Breast epithelium (tissue), 3 donors: ENCODE results near the gene MAEL.

Experiments used
- CTCF ChIP-seq, 3 donors: fragments of 450-650 bp; IDR thresholded peaks; one replicate each; pipeline ENCODE4 v1.5.1; 2016 to 2017; ENCODE audit warnings: antibody characterized with exemption in 3 of 3, mild to moderate bottlenecking in 3 of 3, moderate library complexity in 3 of 3
- POLR2A ChIP-seq: fragments of 450-650 bp; IDR thresholded peaks from one replicate; pipeline ENCODE4 v1.6.1; 2016; ENCODE audit warnings: antibody characterized with exemption, mild to moderate bottlenecking, moderate library complexity

GRCh38 chr1:166956872-166957271, 32.2 kb upstream of the MAEL start:
- no peak for TF ChIP-seq POLR2A
- TF ChIP-seq CTCF (IDR thresholded peaks at IDR 0.05) = no peak
